Testis (tissue), 2 donors: ENCODE measurements around the gene B4GALNT2.
"Not testable (repeated sequence)": the region's sequence is repeated elsewhere in the genome, so short reads cannot be mapped to it uniquely, and the experiment has no call there.

Experiments
- CTCF ChIP-seq, 3 experiments: fragments of 450-650 bp in 2 of 3; fragments of 200-600 bp in 1 of 3; sonication (generic) in 1 of 3; IDR thresholded peaks; one replicate each; pipeline ENCODE4 v1.5.1; 2016 to 2019; ENCODE audit warnings: antibody characterized with exemption in 3 of 3, mild to moderate bottlenecking in 2 of 3, moderate library complexity in 1 of 3
- POLR2A ChIP-seq: fragments of 450-650 bp; IDR thresholded peaks from one replicate; pipeline ENCODE4 v1.6.1; 2017; ENCODE audit warnings: antibody characterized with exemption, mild to moderate bottlenecking, moderate library complexity

GRCh38 chr17:49103360-49103759 is 29.2 kb upstream of the B4GALNT2 start:
- TF ChIP-seq POLR2A; CTCF (IDR thresholded peaks at IDR 0.05): not testable (repeated sequence)
